Right atrium auricular region (tissue), 2 donors: ENCODE data around the gene SMYD5. TPM values are rescaled to one million over a fixed set of nuclear protein-coding genes. Genes with fewer than 3 reads are reported as not detected.
A peak's percentile ranks its signal among the peaks of the same experiment; 100 is the strongest.

Experiments
- DNase-seq: peaks from one replicate; pipeline ENCODE4 v3.0.0-alpha.2; 2019; ENCODE audit warnings: low spot score
- H3K27ac ChIP-seq, 2 donors: fragments of 200-600 bp; sonication (generic); 1 replicate in 1 of 2; 2 replicates in 1 of 2; pipeline ENCODE4 v1.5.1; 2016 to 2019
- H3K27me3 ChIP-seq, 2 donors: fragments of 200-600 bp; sonication (generic); one replicate each; pipeline versions ENCODE4 v1.5.1 to v1.6.0; 2017 to 2019
- H3K36me3 ChIP-seq: fragments of 200-600 bp; sonication (generic); one replicate; pipeline ENCODE4 v1.5.1; 2016
- H3K4me1 ChIP-seq, 2 donors: fragments of 200-600 bp; sonication (generic); one replicate each; pipeline versions ENCODE4 v1.5.1 to v1.6.0; 2017 to 2019
- H3K4me3 ChIP-seq, 2 donors: fragments of 200-600 bp; sonication (generic); 1 replicate in 1 of 2; 2 replicates in 1 of 2; pipeline ENCODE4 v1.5.1; 2017 to 2019; ENCODE audit warnings: mild to moderate bottlenecking in 1 of 2, moderate library complexity in 1 of 2
- H3K9me3 ChIP-seq, 2 donors: fragments of 200-600 bp; sonication (generic); one replicate each; pipeline ENCODE4 v1.5.1; 2019
- CTCF ChIP-seq, 2 donors: fragments of 200-600 bp; sonication (generic); IDR thresholded peaks; one replicate each; pipeline ENCODE4 v1.5.1; 2019; ENCODE audit warnings: antibody characterized with exemption in 2 of 2
- total RNA-seq, 2 donors: library from RNA; depleted of rRNA; stranded (reverse); fragments of >200 nt; gene quantifications; one replicate each; pipeline ENCODE4 v1.1.0, GENCODE V29; 2016

SMYD5 gene
- total RNA-seq, 2 donors from 2014 or later: 11.4 to 12.5 TPM

GRCh38 chr2:73225513-73226360 is 11.7 kb downstream of the SMYD5 start:
- Histone ChIP-seq H3K27ac (no peak overlapping the region), H3K27me3 (no peaks in the 10 kb centered on the region), H3K36me3 (peaks cover 75% of the 10 kb centered on the region), H3K4me3 (no peak overlapping the region), H3K9me3 (no peaks in the 10 kb centered on the region), H3K4me1 (no peaks in the 10 kb centered on the region)
- DNase-seq: no peak
- no peak for TF ChIP-seq CTCF (IDR thresholded peaks at IDR 0.05)

GRCh38 chr2:73227086-73227485 is 13.0 kb downstream of the SMYD5 start:
- Histone ChIP-seq H3K36me3 (peaks cover 62% of the 10 kb centered on the region), H3K9me3 (no peaks in the 10 kb centered on the region), H3K27ac (no peak overlapping the region), H3K4me3 (no peak overlapping the region), H3K4me1 (no peaks in the 10 kb centered on the region), H3K27me3 (no peaks in the 10 kb centered on the region)
- DNase-seq: no peak
- no peak for TF ChIP-seq CTCF (IDR thresholded peaks at IDR 0.05)

- peaks cover 47% of the 10 kb centered on the region for H3K36me3 ChIP-seq
- no peak for TF ChIP-seq CTCF (IDR thresholded peaks at IDR 0.05)
Measured at GRCh38 chr2:73228631-73229030, 14.6 kb downstream of the SMYD5 start.

GRCh38 chr2:73232403-73233153 is 18.5 kb downstream of the SMYD5 start:
- DNase-seq: no peak
- Histone ChIP-seq H3K4me3 (peak overlapping the region; percentile 73 to 87), H3K9me3 (no peaks in the 10 kb centered on the region), H3K27me3 (no peaks in the 10 kb centered on the region), H3K27ac (peak overlapping the region; percentile 92 to 95), H3K36me3 (peaks cover 26% of the 10 kb centered on the region), H3K4me1 (peaks cover 0 to 34% of the 10 kb centered on the region in 2 donors)
- TF ChIP-seq CTCF (IDR thresholded peaks at IDR 0.05): no peak

More at GRCh38 chr2:73228631-73229030, 14.6 kb downstream of the SMYD5 start:
- H3K27me3 ChIP-seq: no peaks in the 10 kb centered on the region
- H3K27ac ChIP-seq: no peak overlapping the region
- H3K4me3 ChIP-seq: no peak overlapping the region
- DNase-seq: no peak
- no peaks in the 10 kb centered on the region for H3K9me3 ChIP-seq
- peaks cover 0 to 8% of the 10 kb centered on the region in 2 donors for H3K4me1 ChIP-seq

- Histone ChIP-seq H3K36me3 (peaks cover 18% of the 10 kb centered on the region), H3K4me1 (peaks cover 0 to 37% of the 10 kb centered on the region in 2 donors), H3K9me3 (no peaks in the 10 kb centered on the region), H3K4me3 (peak within 1 kb of the TSS; percentile 73 to 87), H3K27ac (peak within 1 kb of the TSS; percentile 92 to 95), H3K27me3 (no peaks in the 10 kb centered on the region)
- TF ChIP-seq CTCF (IDR thresholded peaks at IDR 0.05): no peak
- peak; percentile 100 for DNase-seq
Measured at GRCh38 chr2:73233154-73233931, 19.3 kb downstream of the SMYD5 start, which contains the start of gene PRADC1. Gene PRADC1, minus strand, starts transcription at chr2:73233239. Its CDS starts 79 bp downstream, at chr2:73233160.
